ENCODE results near the gene YLPM1.

The YLPM1 gene

DNA sequence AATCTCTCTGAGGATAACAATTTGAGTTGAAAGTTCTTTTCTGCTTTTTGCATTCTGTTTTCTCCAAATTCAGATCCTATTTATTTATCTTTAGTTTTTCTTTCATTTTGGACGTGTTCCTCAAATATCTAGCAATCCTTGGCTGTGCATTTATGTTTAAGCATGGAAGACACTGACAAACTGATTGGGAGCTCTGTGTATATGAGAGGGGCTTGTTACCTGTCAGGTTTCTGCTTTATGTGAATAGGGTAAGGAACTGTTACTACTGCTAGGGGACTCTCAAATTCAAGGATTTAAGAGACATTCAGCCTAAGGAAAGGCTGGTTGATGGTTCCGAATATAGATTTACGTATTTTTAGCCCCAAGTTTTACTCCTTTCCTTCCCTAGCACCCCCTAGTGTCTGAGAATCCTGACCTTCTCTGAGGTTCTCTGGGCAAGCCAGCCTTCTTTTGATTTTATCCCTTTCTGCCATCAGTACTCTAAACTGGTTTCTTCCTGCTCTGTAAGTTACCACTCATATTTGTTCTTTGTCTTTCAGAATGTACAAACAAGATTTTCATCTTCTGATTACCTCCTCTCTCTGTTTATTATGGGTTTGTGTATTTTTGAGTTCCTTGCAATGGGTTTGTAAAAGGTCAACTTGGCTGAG is 30.5 kb downstream of the YLPM1 start:
- no peak for DNase-seq (ENCODE audit: low read depth)

DNA sequence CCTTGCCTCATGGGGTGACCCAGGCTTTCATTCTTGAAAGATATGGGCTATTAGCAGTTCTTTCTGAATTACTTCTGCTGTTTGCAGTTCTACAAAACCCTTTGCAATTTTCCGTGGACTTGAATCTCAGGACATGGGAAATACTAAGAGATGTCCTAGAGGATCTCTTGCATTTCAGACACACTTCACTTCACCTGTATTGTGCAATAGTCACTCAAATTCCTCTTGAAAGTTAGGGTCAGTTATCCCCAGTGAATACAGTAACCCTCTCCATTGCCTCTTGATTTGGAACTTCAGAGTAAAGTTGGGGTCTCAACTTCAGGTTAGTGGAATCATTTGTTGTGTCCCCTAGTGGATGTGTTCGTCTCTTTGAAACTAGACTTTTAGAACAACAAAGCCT is 31.8 kb downstream of the YLPM1 start:
- DNase-seq (ENCODE audit: low read depth), result no peak

DNA sequence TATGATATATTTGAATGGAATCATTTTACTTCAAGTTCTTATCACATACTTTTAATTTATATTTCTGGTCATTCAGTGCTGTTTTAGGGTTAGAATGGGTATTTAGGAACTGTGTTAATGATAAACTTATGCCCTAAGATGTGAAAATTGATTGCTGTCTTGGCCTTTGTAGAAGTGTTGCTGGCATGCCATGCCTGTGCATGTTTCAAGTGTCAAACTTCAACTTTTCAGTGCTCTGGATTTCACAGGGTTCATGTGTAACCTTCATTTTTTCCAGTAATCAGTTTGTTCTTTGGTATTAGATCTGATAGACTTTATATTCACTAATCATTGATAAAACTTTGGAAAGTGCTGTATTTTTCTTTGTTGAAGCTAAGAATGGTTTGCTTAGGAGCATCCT is 36.6 kb downstream of the YLPM1 start:
- no peak for DNase-seq (ENCODE audit: low read depth)

DNA sequence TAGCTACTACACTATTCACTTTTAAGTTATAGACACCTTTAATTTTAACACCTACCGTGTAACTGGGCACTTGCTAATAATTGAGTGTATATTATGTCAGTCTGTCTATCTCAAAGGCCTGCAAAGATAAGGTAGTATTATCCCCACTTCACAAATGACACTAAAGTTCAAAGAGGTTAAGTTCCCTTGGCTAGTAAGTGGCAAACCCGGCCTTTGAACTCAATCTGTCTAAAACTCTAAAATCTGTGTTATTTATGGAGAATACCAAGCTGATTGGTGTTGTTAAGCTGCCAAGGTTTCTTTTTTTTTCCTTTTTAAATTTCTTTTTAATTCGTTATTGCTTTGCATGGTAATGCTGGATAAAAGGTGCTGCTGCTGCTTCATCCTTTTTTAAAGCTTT is 37.7 kb downstream of the YLPM1 start:
- no peak for DNase-seq (ENCODE audit: low read depth)

DNA sequence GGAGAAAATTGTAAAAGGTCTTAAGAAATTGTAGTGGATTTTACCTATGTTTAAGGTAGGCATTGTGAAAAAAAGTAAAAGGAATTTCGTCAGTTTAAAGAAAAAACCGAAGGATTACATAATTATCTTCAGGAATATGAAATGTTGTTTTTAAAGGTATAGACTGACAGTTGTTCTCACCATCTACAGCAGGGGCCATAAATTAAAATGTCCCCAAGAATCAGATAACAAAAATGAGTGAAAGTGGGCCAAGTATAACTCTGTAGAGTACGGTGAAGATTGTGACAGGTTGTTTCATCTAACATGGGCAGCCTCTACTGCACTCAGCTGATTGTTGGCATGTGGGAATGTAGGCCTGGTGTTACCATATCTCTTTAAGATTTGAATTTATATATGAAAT is 38.3 kb downstream of the YLPM1 start:
- no peak for DNase-seq (ENCODE audit: low read depth)

DNA sequence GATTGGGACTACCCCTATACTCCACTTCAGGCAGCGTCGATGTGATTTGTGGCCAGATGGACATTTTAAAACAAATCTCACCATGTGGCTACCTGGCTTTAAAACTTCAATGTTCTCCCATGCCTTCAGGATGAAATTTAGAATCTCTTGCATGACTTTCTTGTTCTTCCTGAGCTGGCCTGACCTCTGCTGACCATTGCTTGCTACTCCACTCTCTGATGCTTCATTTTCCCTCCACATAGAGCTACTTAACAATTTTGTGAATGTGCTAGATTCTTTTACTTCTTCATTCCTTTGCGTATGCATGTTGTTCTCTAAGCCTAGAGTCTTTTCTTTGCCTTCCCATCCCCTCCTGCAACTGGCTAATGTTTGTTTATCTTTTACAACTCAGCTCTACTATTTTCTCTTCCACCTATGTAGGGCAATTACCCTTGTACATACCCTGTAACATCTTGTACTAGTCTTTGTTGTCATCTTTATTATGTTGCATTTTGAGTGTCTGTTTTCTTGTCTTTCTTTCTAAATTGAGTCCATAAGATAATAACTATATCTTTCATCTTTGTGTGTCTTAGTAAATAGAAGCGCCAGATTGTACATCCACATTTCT is 41.2 kb downstream of the YLPM1 start:
- no peak for DNase-seq (ENCODE audit: low read depth)

DNA sequence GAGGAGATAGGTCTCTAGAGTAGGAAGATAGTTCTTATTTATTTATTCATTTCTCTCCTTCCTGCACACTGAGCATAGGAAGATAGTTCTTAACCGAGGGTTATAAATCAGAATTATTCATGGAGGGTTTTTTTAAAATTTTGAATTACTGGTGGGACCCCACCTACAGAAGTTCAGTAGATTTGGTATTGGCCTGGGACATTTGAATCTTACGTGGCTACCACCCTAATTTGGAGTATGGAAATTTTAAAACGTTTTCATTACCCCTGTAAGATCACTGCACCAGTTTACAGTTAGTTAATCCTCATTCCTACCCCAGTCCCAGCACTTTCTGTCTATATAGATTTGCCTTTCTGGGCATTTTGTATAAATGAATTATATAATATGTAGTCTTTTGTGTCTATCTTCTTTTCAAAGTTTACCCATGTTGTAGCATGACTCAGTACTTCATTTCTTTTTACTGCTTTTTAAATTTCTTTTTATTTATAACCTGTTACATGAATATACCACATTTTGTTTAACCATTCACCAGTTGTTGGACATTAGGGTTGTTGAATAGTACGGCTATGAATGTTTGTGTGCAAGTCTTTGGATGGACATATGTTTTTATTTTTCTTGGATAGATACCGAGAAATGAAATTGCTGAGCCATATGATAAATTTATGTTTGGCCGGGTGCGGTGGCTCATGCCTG is 44.9 kb downstream of the YLPM1 start:
- DNase-seq (ENCODE audit: low read depth), result no peak

DNA sequence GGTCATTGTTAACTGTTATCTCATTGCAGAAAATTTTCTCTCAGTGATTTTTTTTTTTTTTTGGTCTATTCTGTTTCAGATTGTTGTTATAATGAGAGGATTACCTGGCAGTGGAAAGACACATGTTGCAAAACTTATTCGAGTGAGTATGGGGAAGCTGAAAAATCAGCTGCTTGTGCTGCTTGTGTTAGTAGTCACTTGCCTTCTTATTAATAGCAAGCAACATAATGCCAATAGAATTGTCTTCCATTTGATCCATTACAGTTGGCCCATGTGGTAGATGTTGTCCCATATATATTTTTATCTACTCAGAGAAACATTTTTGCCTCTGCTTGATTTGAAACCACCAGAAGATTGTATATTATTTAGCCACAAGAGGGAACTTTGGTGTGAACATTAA is 53.0 kb downstream of the YLPM1 start:
- DNase-seq (ENCODE audit: low read depth), result no peak

DNA sequence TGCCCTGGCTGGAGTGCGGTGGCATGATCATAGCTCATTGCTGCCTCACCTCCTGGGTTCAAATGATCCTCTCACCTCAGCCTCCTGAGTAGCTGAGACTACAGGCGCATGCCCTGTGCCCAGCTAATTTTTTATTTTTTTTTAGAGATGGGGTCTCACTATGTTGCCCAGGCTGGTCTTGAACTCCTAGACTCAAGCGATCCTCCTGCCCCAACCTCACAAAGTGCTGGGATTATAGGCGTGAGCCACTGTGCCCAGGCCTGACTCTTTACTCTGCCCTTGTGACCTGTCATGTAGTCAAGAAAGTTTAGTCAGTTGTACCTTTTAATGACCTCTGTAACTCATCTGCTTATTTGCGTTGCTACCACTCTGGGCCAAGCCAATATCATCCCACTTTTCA is 57.2 kb downstream of the YLPM1 start:
- no peak for DNase-seq (ENCODE audit: low read depth)

DNA sequence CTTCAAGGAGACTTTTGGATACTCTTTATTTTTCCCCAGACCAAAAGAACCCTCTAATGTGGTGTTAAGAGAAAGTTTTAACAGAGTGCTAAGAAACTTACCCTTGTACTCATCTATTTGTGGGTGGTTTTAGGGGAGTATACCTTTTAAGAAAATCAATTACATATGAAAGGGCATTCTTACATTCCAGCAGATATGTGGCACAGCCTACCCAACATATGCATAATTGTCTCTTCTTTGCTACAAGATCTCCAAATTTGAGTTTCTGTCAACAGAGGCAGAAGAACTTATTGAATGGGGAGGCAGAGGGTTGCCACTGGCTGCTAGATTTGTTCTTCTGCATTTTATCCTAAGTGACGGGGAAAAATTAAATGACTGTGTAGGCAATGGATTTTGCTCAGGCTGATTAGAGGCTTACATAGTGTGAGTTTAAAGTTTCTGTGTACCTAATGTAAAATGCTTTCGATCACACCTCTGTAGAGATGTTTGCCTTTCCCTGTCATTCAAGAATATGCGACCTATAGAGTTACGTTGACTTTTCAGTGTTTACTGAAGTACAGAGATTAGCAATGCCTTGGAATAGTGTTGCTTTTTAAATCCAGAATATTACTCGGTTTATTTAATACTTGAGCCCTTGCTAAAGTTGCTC is 58.3 kb downstream of the YLPM1 start:
- DNase-seq (ENCODE audit: low read depth), result no peak

DNA sequence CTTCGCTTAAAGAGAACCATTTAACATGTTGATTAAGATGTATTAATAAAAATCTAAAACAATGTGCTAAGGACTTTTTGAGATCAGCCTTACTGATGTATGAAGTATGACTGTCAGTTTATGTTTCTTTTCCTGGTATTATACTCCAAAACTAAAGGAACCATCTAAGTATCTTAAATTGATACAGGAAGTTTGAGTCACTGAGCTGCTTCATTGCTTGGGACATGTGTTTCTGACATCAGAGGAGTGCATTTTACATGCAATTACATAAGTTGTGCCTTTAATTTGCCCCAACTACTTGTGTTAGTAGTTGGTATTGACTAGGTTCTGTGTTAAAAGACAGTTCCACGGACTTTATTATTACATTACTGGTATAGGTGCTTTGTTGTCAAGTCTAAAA is 61.9 kb downstream of the YLPM1 start:
- DNase-seq (ENCODE audit: low read depth), result no peak

DNA sequence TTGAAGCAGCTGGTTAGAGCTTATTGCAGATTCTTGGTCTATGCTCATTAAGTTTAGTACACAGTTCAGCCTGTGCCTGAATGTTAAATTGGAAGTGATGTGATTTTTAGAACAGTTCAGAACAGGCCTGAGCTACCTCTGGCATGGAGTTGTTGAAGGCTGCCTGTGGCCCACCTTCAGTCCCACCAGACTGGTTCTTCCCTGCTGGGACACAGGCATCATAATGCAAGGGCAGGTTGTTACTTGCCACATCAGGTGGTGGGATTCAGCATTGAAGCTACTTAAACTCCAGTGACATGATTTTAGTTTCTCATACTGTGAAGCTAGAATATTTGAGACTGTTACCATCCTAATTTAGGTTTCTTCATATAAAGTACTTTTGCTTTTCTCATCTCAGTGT is 63.5 kb downstream of the YLPM1 start:
- no peak for DNase-seq (ENCODE audit: low read depth)

DNA sequence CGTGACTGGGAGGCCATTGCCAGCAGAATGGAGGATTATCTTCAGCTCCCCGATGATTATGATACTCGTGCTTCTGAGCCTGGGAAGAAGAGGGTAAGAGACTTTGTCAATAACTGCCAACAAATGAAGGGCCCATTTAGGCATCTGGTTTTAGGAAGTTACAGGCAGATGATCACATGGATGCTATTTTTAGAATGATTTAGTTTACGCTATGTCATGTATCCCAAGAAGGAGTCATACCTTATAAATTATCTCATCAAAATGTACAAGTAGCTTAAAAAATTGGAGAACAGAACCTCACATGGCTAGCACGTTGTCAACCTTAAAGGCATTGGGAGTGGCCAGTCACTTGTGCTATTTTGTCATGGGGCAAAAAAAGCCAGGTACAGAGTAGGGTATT is 66.1 kb downstream of the YLPM1 start:
- no peak for DNase-seq (ENCODE audit: low read depth)

DNA sequence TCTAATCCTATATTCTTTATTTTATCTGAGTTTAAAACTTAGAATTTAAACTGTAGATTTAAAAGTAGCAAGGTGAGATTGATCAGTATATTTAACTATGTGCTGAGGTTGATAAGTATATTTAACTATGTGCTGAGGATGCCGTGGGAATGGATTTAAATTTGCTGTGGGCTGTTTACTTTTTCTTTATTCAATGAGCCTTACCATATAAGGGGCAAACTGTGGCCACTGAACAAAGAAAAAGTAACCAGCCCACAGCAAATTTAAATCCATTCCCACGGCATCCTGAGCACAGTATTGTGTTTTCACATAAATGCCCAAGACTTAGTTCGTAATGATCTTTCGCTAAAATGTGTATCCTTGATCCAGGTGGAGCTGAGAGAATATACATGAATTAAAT is 69.7 kb downstream of the YLPM1 start:
- no peak for DNase-seq (ENCODE audit: low read depth)

DNA sequence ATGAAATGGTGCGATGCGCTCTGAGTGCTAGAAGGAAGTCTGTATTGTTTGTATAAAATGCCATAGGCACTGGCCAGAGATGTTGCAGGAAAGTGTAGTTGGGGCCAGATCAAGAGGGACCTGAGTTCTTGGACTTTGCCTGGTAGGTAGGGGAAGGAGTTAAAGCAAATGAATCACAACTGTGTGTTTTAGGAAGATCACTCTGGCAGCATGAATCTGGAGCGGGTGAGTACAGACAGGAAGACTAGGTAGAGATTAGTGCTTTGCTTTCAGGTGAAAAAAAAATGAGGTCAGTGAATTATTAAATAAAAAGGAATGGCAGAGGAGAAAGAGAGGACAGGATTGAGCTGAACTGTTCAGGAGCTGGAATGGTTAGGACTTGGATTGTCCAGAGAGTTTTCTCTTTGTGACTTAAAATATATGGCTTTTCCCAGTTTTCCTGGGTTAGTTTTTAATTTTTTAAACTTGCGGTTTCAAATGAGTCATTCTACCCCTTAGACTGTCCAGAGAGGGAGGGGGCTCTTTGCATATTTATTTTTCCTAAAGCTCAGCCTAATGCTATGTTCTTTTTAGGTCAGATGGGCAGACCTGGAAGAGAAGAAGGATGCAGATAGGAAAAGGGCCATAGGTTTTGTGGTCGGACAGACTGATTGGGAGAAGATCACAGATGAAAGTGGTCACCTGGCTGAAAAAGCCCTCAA is 71.7 kb downstream of the YLPM1 start:
- no peak for DNase-seq (ENCODE audit: low read depth)

DNA sequence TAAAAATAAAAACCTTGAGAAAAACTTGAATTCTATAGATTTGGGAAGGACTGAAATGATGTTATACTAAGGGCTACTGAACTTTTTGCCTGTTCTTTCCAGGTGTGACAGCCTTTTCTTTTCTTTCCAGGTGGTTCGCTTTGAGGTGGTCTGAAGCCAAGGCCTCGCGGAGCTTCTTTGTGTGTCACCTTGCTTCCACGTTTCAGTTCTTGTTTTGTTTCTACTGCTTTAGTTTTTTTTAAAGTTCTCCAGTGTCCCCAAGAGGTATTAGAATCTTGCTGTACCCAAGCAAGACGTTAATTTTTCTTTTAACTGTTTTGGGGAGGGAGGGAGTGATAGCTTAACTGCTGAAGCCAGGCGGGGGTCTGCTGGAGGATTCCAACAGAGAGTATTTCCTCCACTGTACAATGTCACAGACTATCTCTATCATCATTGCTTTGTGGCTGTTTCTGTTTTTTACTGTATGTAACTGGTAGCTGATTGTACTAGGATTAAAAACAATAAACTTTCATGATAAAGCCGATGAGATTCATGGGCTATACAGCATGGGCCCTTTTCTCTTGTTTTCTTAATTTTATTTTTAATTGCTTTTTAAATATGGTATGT is 72.6 kb downstream of the YLPM1 start:
- DNase-seq (ENCODE audit: low read depth), result no peak

DNA sequence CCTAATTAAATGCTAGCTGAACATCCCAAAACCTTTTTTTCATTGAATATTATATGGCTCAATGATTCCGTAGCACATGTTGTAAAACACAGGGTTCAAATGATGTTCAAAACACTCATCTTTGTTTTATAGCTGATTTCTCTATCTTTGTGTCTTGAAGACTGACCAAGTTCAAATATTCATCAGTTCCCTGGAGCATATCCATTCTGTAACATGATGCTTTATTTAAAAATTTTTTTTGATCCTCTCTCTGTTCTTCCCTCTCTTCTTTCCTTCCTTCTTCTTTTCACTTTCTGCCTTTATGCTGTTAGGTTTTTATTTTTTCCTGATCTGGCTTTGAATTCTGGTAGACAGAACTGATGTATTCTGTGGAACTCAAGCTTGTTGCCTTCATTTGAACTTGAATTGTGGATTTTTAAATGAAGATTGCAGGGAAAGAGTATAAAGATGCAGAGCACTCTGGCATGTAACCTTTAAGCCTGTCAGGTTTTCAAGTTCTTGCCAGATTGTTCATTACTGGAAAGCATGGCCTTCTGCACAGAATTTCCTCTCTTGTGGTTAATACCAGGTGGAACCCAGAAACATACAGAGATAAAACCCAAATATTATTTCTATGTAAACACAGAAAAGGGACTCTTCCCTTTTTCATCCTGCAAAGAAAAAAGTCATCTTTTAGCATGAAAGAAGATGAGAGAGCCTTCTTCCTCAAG is 73.3 kb downstream of the YLPM1 start:
- no peak for DNase-seq (ENCODE audit: low read depth)

DNA sequence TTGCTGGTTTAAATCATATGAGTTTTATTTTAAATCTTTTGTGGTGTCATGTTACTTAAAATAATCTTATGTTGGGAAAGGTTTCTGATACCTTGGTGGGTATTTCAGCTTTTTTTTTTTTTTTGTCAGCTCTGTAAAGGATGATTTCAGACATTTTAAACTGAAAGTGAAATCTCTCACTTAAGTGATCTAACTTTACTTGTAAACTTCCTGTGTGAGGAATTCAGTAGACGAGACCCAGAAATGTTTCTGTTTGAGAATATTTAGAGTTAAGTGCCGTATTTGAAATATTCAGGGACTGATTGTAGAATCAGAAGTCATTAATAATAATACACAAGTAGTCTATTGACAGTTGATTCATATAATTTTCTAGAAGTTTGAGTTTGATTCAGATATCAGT is 75.0 kb downstream of the YLPM1 start:
- DNase-seq (ENCODE audit: low read depth), result no peak

DNA sequence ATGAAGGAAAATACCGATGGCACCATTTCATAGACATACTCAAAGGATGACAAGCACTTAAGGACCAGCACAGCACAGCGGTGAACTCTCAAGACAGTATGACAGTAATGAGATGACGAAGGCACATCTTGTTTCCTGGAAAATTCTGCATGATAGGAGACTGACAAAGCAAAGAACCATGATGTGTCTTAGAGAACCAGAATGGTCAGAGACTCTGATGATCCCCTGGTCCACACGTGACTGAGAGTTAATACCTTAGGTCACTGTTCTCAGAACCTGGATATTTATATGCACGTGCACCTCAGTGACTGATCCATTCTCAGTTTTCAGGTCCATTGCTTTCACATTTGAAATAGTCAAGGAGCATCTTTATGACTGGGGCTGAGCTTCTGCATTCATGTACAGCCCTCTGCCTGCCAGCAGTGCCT is 77.5 kb downstream of the YLPM1 start:
- DNase-seq (ENCODE audit: low read depth), result no peak

DNA sequence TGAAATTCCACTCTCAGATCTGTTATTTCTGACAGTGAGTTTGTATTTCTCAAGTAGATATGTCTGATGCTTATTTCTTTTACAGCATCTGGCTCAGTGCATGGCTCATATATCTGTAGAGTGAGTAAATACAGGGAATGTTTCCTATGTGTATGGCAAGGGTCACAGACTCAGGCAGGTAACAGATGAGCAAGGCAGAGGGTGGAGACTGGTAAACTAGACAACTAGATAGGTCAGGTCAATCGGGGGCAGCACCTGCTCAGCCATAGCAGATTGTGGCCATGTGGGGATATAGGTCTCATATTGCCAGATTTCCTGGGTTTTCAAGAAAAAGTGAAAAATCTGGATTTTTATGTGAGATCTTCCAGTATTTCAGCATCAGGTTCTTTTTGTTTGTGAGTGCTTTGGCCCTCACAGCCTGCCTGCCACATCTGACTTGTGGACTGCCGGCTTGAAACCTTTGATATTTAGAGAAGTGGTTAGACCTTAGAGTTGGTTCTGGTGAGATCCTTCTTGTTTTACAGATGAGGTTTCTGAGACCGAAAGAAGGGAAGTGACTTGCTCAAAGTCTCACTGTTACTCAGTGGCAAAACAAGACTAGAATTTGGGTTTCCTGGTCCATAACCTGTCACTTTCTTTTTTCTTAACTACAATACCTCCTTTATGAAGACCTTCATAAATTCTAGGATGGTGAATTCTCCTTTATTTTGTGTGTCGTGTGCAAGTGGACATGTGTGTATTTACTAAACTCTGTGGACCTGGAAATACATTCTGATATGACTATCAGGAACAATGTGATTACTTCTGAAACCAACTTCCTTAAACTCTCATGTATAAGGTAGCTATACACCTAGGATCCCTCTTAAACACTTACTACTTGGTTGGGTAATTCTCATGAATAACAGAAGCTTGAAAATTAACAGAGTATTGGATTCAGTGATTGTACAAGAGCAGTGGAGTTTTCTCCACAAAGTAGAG is 78.4 kb downstream of the YLPM1 start:
- DNase-seq (ENCODE audit: low read depth), result no peak
